PFSK-1 (cell line): ENCODE data around the gene CCL22. TPM values are rescaled to one million over a fixed set of nuclear protein-coding genes. Genes with fewer than 3 reads are reported as not detected.
A peak's percentile ranks its signal among the peaks of the same experiment; 100 is the strongest.

Experiments used
- FOXP2 ChIP-seq: optimal IDR thresholded peaks from 2 replicates; pipeline ENCODE3; 2011; ENCODE audit warnings: borderline replicate concordance, control low read depth, inconsistent platforms; ENCODE audit not compliant: insufficient read depth; ENCODE audit errors: extremely low read length, extremely low read depth
- POLR2AphosphoS5 ChIP-seq: IDR thresholded peaks from 2 replicates; pipeline ENCODE4 v1.6.1; 2012; ENCODE audit warnings: low read depth, mild to moderate bottlenecking, control low read depth, low read length, moderate library complexity
- SIN3A ChIP-seq: IDR thresholded peaks from 2 replicates; pipeline ENCODE4 v1.6.1; 2012; ENCODE audit warnings: mild to moderate bottlenecking, low read length, moderate library complexity, borderline replicate concordance; ENCODE audit not compliant: insufficient read depth
- TAF1 ChIP-seq: IDR thresholded peaks from 2 replicates; pipeline ENCODE4 v1.6.1; 2012; ENCODE audit warnings: low read length, control low read depth, borderline replicate concordance; ENCODE audit not compliant: insufficient read depth
- polyA plus RNA-seq: library from polyadenylated mRNA; unstranded; fragments of >200 nt; gene quantifications from one replicate; pipeline ENCODE4 v1.2.1, GENCODE V29; 2012; ENCODE audit warnings: low read depth, missing spikeins; ENCODE audit not compliant: insufficient read length
- TF ChIP-seq, protein P1 (sequence below), 2 experiments: IDR thresholded peaks; 2 replicates each; pipeline versions ENCODE4 v1.6.1 to v1.8.0; 2011 to 2012; ENCODE audit warnings: low read depth in 2 of 2, low read length in 2 of 2, control low read depth in 1 of 2, inconsistent platforms in 1 of 2, mild to moderate bottlenecking in 1 of 2, moderate library complexity in 1 of 2; ENCODE audit not compliant: insufficient read depth in 1 of 2

Gene CCL22, protein sequence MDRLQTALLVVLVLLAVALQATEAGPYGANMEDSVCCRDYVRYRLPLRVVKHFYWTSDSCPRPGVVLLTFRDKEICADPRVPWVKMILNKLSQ
- polyA plus RNA-seq: not detected

- TF ChIP-seq FOXP2 (no peak), POLR2AphosphoS5 (no peak), SIN3A (no peak), TAF1 (no peak)
- TF ChIP-seq, protein P1, sequence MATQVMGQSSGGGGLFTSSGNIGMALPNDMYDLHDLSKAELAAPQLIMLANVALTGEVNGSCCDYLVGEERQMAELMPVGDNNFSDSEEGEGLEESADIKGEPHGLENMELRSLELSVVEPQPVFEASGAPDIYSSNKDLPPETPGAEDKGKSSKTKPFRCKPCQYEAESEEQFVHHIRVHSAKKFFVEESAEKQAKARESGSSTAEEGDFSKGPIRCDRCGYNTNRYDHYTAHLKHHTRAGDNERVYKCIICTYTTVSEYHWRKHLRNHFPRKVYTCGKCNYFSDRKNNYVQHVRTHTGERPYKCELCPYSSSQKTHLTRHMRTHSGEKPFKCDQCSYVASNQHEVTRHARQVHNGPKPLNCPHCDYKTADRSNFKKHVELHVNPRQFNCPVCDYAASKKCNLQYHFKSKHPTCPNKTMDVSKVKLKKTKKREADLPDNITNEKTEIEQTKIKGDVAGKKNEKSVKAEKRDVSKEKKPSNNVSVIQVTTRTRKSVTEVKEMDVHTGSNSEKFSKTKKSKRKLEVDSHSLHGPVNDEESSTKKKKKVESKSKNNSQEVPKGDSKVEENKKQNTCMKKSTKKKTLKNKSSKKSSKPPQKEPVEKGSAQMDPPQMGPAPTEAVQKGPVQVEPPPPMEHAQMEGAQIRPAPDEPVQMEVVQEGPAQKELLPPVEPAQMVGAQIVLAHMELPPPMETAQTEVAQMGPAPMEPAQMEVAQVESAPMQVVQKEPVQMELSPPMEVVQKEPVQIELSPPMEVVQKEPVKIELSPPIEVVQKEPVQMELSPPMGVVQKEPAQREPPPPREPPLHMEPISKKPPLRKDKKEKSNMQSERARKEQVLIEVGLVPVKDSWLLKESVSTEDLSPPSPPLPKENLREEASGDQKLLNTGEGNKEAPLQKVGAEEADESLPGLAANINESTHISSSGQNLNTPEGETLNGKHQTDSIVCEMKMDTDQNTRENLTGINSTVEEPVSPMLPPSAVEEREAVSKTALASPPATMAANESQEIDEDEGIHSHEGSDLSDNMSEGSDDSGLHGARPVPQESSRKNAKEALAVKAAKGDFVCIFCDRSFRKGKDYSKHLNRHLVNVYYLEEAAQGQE (IDR thresholded peaks at IDR 0.05; ENCODE audit: insufficient read depth in 1 of 2, low read depth in 2 of 2, low read length in 2 of 2): no peak
Measured at GRCh38 chr16:57358527-57359095, at the start of gene CCL22. Gene CCL22, plus strand, starts transcription at chr16:57358783. Its CDS starts 34 bp downstream, at chr16:57358817.

- TF ChIP-seq SIN3A (no peak), TAF1 (no peak), POLR2AphosphoS5 (no peak), FOXP2 (no peak)
- TF ChIP-seq, protein P1 (IDR thresholded peaks at IDR 0.05; ENCODE audit: insufficient read depth in 1 of 2, low read depth in 2 of 2, low read length in 2 of 2): no peak
Measured at GRCh38 chr16:57310801-57311200, 47.8 kb upstream of the CCL22 start.

- TF ChIP-seq, protein P1 (IDR thresholded peaks at IDR 0.05; ENCODE audit: insufficient read depth in 1 of 2, low read depth in 2 of 2, low read length in 2 of 2): no peak
- no peak for TF ChIP-seq POLR2AphosphoS5
- TF ChIP-seq TAF1: no peak
- TF ChIP-seq FOXP2: no peak
- TF ChIP-seq SIN3A: no peak
Measured at GRCh38 chr16:57313509-57313908, 45.1 kb upstream of the CCL22 start.

GRCh38 chr16:57314161-57314785 lies 44.3 kb upstream of the CCL22 start:
- TF ChIP-seq, protein P1 (IDR thresholded peaks at IDR 0.05; ENCODE audit: insufficient read depth in 1 of 2, low read depth in 2 of 2, low read length in 2 of 2): no peak
- no peak for TF ChIP-seq POLR2AphosphoS5
- no peak for TF ChIP-seq SIN3A
- TF ChIP-seq FOXP2: no peak
- TF ChIP-seq TAF1: no peak

GRCh38 chr16:57315416-57315815 lies 43.2 kb upstream of the CCL22 start:
- no peak for TF ChIP-seq POLR2AphosphoS5
- peak; percentile 46 for TF ChIP-seq FOXP2
- TF ChIP-seq TAF1: no peak
